Activated CD4-positive, alpha-beta T cell treated with anti-CD3 and anti-CD28 coated beads, Interleukin-2, amount 50 U/mL, for 24 hours (primary cell): ENCODE data around the gene TGFBR1.

ENCODE experiments used
- DNase-seq, 2 donors: peaks; one replicate each; pipeline ENCODE4 v3.0.0-alpha.2; 2020; ENCODE audit warnings: low read depth in 1 of 2, low spot score in 1 of 2

Gene TGFBR1

GRCh38 chr9:99167119-99167518 lies 62.2 kb downstream of the TGFBR1 start:
- DNase-seq, result no peak

GRCh38 chr9:99167694-99168093 lies 62.8 kb downstream of the TGFBR1 start:
- no peak for DNase-seq

DNA sequence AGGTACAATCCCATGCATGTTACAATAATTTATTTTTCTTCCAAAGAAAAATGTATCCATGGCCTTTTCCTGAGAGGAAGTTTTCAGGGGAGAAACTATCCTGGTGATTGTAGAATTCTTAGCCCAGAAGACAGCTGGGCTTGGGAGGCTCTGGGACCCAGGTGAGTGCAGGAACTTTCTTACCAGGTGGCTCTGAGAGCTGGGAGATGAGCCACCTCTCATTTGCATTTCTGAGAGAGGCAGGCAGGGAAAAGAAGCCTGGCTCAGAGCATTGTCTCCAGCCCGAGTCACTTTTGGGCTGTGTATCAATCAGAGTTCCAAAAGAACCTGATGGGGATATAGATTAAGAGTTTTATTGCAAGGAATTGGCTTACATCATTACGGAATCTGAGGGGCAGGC lies 64.2 kb downstream of the TGFBR1 start:
- no peak for DNase-seq

GRCh38 chr9:99169982-99170761 lies 65.3 kb downstream of the TGFBR1 start:
- no peak for DNase-seq

- DNase-seq, result no peak
Measured at GRCh38 chr9:99171225-99172123, 66.6 kb downstream of the TGFBR1 start.

- no peak for DNase-seq
Measured at GRCh38 chr9:99172124-99173091, 67.5 kb downstream of the TGFBR1 start.

DNA sequence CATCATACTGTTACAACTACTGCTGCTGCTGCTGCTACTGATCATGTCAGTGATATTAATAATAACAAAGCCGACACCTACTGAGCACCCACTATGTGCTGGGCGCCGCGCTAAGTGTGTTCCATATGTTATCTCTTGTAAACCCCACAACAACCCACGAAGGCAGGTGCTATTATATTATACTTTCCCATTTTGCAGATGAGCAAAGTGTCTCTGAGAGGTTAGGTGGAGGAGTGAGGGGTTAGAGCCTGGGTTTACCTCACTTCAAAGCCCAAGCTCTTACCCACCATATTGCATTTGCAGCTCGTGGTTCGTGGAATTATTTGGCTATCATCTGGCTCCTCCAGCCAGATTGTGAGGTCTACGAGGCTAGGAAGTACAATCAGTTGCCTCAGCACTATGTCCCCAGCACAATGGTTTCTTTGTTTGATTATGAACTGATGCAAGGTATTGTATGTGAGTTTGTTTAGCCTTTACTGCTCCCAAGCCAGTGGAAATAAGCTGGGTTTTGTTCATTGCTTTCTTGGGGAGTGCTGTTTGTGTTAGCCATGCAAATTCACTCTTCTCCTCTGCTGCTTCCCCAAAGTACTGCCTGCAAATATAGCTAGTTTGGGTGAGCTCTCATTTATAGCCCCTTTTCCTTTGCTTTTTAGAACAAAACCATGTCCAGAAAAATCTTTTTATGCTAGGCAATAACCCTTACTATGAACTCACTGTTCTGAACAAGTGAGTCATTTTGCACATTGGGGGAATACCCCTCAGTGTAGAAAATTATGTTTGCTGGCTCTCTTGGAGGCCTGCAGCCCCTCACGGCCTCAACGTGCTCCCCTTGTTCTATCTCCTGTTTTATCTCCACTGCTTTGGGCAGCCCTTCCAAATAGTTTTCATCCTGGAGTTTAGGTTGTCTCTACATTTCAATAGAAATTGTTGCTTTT lies 68.9 kb downstream of the TGFBR1 start:
- no peak for DNase-seq

DNA sequence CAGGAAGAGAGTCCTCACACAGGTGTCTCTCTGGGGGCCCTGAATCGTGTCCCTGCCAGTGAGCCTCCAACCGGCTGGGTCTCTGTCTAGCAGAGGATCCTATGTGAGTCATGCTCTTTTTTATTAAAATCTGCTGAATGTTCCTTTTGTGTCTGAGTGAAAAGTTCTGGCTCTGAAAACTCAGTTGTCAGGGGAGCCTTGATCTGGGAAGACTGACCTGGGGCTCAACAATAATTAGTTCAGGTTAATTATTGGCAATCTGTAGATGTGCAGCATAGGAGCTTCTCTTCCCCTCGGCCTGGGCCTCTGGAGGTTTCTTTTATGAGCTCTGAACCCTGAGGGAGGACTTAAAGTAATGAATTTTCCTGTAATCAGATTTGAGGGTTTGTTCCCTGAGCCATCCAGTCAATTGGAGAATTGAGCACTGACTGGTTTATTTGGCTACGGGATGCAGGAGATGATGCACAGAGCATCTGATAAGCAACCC lies 71.7 kb downstream of the TGFBR1 start:
- DNase-seq, result no peak

DNA sequence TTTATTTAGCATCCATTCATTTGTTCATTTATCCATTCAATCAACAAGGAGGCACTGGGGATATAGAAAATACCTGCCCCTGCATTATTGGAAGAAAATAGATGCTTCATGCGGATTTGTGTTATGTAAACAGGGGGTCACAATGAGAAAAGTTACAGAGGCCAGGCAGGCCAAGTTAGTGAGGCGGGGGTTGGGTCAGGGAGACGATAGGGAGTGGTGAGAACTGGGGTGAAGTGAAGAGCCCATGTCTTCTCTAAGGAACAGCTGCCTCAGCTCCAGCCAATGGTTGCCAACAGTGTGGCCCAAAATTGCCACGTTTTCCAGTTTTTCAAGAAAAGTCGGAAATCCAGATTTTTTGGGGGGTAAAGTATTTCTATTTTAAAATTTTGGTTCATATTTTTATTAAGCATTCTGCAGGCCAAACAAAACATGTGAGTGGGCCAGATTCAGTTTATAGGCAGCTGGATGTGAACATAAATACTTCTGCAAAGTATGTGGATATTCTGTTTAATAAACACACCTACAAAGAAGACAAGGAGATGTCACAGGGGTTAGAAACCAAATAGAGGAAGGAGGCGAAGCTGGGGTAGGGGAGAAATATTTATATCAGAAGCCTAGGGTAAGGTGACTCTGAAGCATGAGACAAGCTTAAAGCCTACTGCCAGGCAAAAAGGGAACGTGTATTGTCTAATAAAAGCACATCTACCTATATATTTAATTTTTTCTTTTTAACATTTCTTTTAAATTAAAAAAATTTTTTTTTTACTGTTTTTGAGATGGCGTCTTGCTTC lies 72.9 kb downstream of the TGFBR1 start:
- DNase-seq, result no peak

DNA sequence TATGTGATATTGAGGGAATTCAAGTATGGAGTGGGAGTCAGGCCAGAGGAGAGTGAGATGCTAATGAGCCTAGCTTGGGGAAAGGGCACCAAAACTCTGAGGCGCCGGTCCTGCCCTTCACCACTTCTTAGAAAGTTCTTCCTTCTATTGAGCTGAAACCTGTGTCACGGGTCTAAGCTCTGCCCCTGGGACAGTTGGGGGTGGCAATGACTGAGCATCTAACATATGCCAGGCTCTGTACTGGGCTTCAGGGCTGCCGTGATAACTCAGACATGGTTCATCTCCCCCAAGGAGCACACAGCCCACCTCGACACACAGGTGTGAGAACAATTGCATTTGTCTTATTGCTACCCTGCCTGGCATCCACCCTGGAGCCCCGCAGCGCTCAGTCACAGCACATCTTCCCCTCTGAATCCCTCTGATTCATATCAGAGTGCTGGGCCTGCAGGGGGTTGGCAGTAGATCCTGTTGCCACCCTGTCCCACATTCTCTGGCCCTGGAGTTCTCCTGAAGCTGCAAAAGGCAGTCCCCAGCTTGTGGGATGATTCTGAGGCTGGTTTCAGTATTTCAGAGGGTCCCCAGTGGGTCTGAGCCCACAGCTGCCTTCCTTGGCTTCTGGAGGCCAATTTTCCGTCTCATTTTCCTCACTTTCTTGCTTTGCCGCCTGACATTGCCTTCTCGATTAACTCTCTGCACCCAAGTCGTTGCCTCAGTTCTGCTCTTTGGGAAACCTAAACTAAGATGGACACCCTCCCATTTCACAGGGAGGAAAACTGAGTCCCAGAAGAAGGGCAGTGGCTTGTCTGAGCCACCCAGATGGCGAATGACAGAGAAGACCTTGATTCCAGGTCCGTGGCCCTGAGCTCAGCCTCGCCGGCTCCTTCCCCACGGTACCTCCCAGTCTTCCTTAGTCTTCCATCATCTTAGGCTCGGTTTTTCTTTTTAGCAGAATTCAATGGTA lies 74.3 kb downstream of the TGFBR1 start:
- DNase-seq, result no peak

DNA sequence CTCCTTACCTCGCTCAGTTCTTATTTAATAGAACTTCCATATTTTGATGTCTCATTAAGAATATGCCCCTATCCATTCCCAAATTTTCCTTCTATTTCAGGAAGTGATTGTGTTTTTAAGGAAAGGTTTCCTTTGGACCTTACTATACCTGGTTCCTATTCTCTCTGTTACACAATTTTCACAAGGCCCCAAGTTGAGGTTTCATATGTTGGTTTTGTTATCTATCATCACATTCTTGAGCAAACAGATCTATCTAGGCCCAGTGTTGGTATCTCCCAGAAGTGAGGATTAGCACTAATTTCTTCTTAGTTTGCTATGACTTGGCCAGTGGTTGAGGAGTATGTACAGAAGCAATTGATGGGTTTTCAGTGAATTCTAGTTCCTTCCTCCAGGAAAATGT lies 75.3 kb downstream of the TGFBR1 start:
- DNase-seq, result no peak

GRCh38 chr9:99180662-99181061 lies 75.7 kb downstream of the TGFBR1 start:
- no peak for DNase-seq

GRCh38 chr9:99181206-99181605 lies 76.3 kb downstream of the TGFBR1 start:
- no peak for DNase-seq

GRCh38 chr9:99181621-99182020 lies 76.7 kb downstream of the TGFBR1 start:
- no peak for DNase-seq

GRCh38 chr9:99182356-99182755 lies 77.4 kb downstream of the TGFBR1 start:
- DNase-seq, result no peak

- DNase-seq, result no peak
Measured at GRCh38 chr9:99183616-99184015, 78.7 kb downstream of the TGFBR1 start.

- no peak for DNase-seq
Measured at GRCh38 chr9:99184110-99184474, 79.2 kb downstream of the TGFBR1 start.
